Activated B cell treated with CpG ODN at 0.5 μM for 24 hours (primary cell): ENCODE data around the gene DNAH11. TPM values are rescaled to one million over a fixed set of nuclear protein-coding genes. Genes with fewer than 3 reads are reported as not detected.

Source experiments
- ATAC-seq: fragments of 200-7000 bp; cut with Tn5 transposase; one replicate; pipeline ENCODE4 v1.10.0; 2021; ENCODE audit warnings: low read depth, mild to moderate bottlenecking, moderate library complexity
- CTCF ChIA-PET: fragments of 350-600 bp; sonication (Branson Sonifier 250); formaldehyde crosslinking; loops from one replicate; lab custom pipeline; 2021; ENCODE audit warnings: antibody characterized with exemption; lab: Charles Lee
- POLR2A ChIA-PET: fragments of 350-600 bp; sonication (Branson Sonifier 250); formaldehyde crosslinking; loops from one replicate; lab custom pipeline; 2021; ENCODE audit warnings: antibody characterized with exemption; lab: Charles Lee
- DNase-seq: peaks from one replicate; pipeline ENCODE4 v3.0.0; 2022
- H3K27ac Mint-ChIP-seq: one replicate; pipeline ENCODE4 v1.8.0; 2020; ENCODE audit warnings: mixed read lengths
- H3K27me3 Mint-ChIP-seq: one replicate; pipeline ENCODE4 v1.8.0; 2021; ENCODE audit warnings: mixed read lengths
- H3K36me3 Mint-ChIP-seq: one replicate; pipeline ENCODE4 v1.8.0; 2021; ENCODE audit warnings: low read depth, mixed read lengths
- H3K4me1 Mint-ChIP-seq: one replicate; pipeline ENCODE4 v1.8.0; 2021; ENCODE audit warnings: mixed read lengths
- H3K4me3 Mint-ChIP-seq: one replicate; pipeline ENCODE4 v1.8.0; 2020; ENCODE audit warnings: mild to moderate bottlenecking, mixed read lengths
- H3K9me3 Mint-ChIP-seq: one replicate; pipeline ENCODE4 v1.8.0; 2020; ENCODE audit warnings: mixed read lengths
- intact Hi-C: fragments of 100-400 bp; cut with micrococcal nuclease; formaldehyde crosslinking; loops from one replicate; pipeline ENCODE4 v1.15.1; 2024
- total RNA-seq: library from RNA; stranded (reverse); gene quantifications from 2 replicates; pipeline ENCODE4 v1.2.3, GENCODE V29; 2022
- TF ChIP-seq, protein P1 (sequence below): fragments of 200-600 bp; IDR thresholded peaks from one replicate; pipeline ENCODE4 v1.8.0; 2022; ENCODE audit warnings: antibody characterized with exemption, mild to moderate bottlenecking

The DNAH11 gene
- total RNA-seq, 1 donor from 2014 or later: not detected

DNA sequence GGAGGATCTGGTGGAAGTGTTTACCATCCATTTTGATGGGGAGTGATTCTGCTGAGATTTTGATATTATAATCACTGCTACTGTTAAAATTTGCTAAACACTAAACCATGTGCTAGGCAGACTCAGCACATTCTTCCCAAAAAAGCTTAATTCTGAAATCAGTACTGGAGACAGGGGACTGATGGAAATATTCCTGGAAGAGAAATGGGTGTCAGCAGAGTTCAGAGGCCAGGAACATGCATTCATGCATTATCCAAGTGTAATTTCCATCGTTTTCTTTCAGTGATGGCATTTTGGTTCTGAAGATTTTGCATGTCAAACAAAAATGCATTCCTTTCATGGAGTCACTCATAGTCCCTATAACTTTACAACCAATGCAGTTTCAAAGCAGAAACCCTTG lies 323.9 kb downstream of the DNAH11 start:
- TF ChIP-seq, protein P1, sequence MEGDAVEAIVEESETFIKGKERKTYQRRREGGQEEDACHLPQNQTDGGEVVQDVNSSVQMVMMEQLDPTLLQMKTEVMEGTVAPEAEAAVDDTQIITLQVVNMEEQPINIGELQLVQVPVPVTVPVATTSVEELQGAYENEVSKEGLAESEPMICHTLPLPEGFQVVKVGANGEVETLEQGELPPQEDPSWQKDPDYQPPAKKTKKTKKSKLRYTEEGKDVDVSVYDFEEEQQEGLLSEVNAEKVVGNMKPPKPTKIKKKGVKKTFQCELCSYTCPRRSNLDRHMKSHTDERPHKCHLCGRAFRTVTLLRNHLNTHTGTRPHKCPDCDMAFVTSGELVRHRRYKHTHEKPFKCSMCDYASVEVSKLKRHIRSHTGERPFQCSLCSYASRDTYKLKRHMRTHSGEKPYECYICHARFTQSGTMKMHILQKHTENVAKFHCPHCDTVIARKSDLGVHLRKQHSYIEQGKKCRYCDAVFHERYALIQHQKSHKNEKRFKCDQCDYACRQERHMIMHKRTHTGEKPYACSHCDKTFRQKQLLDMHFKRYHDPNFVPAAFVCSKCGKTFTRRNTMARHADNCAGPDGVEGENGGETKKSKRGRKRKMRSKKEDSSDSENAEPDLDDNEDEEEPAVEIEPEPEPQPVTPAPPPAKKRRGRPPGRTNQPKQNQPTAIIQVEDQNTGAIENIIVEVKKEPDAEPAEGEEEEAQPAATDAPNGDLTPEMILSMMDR: no peak
- CTCF ChIA-PET: no interaction called here

DNA sequence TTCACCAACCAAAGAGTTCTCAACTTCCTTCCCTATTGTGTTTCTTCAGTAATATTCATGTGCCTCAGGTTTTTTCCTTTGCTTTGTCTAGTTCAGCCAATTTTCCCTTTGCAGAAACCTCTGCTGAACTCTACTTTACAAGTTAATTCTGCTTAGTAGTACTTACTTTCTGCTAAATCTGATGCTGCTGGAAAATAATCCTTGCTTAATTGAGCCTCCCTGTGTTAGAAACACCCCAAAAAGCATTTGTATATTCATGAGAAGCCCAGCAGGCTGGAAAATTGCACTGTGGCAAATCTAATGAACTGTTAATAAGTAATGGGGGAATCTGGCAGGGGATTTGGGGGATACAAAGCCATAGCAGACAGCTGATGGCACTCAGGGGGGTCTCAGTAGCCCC lies 324.4 kb downstream of the DNAH11 start:
- ATAC-seq (no peak), DNase-seq (no peak)
- TF ChIP-seq, protein P1: no peak
- Mint-ChIP-seq H3K36me3 (no peaks in the 10 kb centered on the region), H3K4me1 (peaks cover 2% of the 10 kb centered on the region), H3K4me3 (no peak overlapping the region), H3K9me3 (no peaks in the 10 kb centered on the region), H3K27me3 (no peaks in the 10 kb centered on the region), H3K27ac (no peak overlapping the region)
- POLR2A ChIA-PET: no interaction called here
- CTCF ChIA-PET: no interaction called here
- intact Hi-C loops: no loop called here

More for the DNA sequence above, 323.9 kb downstream of the DNAH11 start:
- Mint-ChIP-seq H3K27me3 (no peaks in the 10 kb centered on the region), H3K4me1 (peaks cover 2% of the 10 kb centered on the region), H3K9me3 (no peaks in the 10 kb centered on the region), H3K4me3 (no peak overlapping the region), H3K27ac (no peak overlapping the region), H3K36me3 (no peaks in the 10 kb centered on the region)
- ATAC-seq (no peak), DNase-seq (no peak)
- POLR2A ChIA-PET: no interaction called here
- intact Hi-C loops: no loop called here

DNA sequence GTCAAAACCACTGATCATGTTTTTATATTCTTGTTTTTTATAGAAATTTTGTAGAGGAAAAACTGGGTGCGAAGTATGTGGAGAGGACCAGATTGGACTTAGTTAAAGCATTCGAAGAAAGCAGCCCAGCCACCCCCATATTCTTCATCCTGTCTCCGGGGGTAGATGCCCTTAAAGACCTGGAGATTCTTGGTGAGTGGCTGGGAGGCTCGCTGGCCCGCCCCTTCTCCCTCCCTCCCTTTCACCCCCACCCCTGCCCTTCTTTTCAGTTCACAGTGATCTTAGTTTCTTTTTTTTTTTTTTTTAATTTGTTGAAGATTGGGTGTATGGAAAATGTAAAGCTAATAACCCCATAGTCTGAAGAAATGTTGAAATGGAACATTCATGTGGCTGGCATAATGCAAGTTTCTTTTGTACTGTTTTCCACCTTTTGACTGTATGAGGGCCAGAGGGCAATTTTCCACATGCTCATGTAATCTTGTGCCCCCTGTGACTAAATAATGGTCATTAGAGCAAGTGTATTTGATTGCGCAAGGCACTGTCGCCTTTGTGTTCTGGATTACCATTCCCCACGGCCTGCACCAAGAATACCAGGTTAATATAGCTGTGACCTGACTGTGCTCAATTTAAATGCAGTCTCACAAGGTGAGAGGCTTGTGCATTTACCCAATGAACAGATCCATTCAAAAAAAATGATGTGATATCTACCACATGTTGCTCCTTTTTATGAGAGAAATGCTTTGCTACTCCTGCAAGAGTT lies 325.2 kb downstream of the DNAH11 start:
- Mint-ChIP-seq H3K27ac (no peak overlapping the region), H3K4me3 (no peak overlapping the region), H3K27me3 (no peaks in the 10 kb centered on the region), H3K9me3 (no peaks in the 10 kb centered on the region), H3K4me1 (peaks cover 2% of the 10 kb centered on the region), H3K36me3 (peaks cover 3% of the 10 kb centered on the region)
- ATAC-seq: no peak
- ChIA-PET CTCF (no interaction called here), POLR2A (interaction anchor here (0.6 kb wide), 1 partner anchor 184 kb away, joined by 3 read pairs; no protein-coding TSS in a partner anchor)
- intact Hi-C loops: no loop called here
- TF ChIP-seq, protein P1: no peak
- DNase-seq: no peak

DNA sequence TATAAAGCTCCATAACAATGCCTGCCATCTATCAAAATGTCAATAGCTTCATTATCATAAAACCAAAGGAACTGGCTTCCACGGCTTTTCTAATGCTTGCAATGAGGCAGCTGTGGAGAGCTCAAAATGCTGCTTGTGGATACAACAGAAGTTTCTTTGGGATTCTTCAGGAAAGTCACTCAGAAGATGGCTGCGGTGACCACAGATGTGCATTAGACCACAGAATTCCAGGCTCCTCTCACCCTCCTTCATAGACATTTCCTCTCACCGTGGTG lies 325.7 kb downstream of the DNAH11 start:
- Mint-ChIP-seq H3K36me3 (peaks cover 6% of the 10 kb centered on the region), H3K4me1 (peaks cover 2% of the 10 kb centered on the region), H3K9me3 (no peaks in the 10 kb centered on the region), H3K27me3 (no peaks in the 10 kb centered on the region), H3K4me3 (no peak overlapping the region), H3K27ac (no peak overlapping the region)
- no peak for DNase-seq
- intact Hi-C loops: no loop called here
- TF ChIP-seq, protein P1: no peak
- ATAC-seq: no peak
- ChIA-PET POLR2A (interaction anchor here (0.6 kb wide), 1 partner anchor 184 kb away, joined by 3 read pairs; no protein-coding TSS in a partner anchor), CTCF (no interaction called here)

DNA sequence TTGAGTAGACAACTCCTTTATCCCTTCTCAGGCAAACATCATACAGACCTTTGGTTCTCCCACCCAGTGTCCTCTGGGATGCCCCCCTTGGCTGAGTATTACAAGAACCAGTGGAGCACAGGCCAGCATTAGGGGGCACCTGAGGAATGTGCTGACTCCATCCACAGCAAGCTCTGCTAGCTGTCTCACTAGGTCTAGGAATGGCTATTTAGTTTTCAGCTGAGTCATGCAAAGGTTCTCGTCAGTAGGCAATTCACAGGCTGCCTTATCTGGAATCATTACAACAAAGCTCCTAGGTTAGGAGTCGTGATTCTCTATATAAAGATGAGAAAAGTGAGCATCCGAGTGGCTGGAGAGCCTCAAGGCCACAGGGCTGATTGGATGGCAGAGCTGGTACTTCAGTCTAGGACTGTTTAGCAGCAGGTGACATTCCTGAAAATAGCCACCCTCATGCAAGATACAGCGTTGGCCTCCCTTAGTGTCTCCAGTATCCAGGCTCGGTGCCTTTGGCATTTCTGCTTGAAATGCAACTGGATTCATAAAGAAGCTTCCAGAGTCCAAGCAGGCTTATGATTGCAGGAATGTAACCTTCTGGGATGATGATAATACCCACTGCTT lies 327.1 kb downstream of the DNAH11 start:
- ChIA-PET CTCF (no interaction called here), POLR2A (no interaction called here)
- no peak overlapping the region for H3K4me3 Mint-ChIP-seq
- ATAC-seq (no peak), DNase-seq (no peak)
- no peaks in the 10 kb centered on the region for H3K9me3 Mint-ChIP-seq
- intact Hi-C loops: no loop called here
- no peaks in the 10 kb centered on the region for H3K27me3 Mint-ChIP-seq
- peaks cover 2% of the 10 kb centered on the region for H3K4me1 Mint-ChIP-seq
- TF ChIP-seq, protein P1: no peak
- peaks cover 9% of the 10 kb centered on the region for H3K36me3 Mint-ChIP-seq
- H3K27ac Mint-ChIP-seq: no peak overlapping the region
